ENCODE measurements around the gene RALGAPA2.

The RALGAPA2 gene

DNA sequence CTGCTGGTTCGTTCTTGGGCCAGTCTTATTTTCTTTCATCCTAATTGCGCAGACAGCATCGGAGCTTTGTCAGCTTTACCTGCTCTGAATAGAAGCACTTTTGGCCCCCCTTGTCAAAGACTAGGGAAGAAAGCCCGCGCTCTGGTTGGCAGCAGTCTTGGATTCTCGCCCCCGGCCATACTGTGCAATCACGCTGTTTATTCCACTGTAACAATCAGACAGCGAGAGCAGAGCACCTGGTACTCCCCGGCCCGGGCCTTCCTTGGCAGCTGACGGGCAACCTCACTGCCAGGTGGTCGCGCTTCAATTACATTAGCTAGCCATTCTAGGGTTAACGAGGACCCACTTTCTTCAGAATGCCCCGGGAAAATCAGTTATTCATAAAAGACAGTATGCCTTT, 272.0 kb downstream of the RALGAPA2 start:
- H3K27ac ChIP-seq (ENCODE audit: low read depth, low read length): no peak overlapping the region
- peaks cover 0 to 17% of the 10 kb centered on the region in 2 donors for H3K36me3 ChIP-seq (ENCODE audit: control insufficient read depth in 1 of 2, insufficient read depth in 2 of 2, low read length in 2 of 2)
- H3K9ac ChIP-seq (ENCODE audit: low read depth in 1 of 2, low read length in 2 of 2): no peak overlapping the region
- no peaks in the 10 kb centered on the region for H3K27me3 ChIP-seq (ENCODE audit: control insufficient read depth in 1 of 2, insufficient read depth in 2 of 2, low read length in 2 of 2)
- peaks cover 18 to 21% of the 10 kb centered on the region in 2 donors for H3K4me1 ChIP-seq (ENCODE audit: control insufficient read depth in 1 of 2, insufficient read depth in 2 of 2, low read length in 2 of 2)
- no peaks in the 10 kb centered on the region for H3K9me3 ChIP-seq (ENCODE audit: control insufficient read depth in 1 of 2, low read length in 2 of 2)
- H3K4me3 ChIP-seq (ENCODE audit: low read depth in 1 of 2, low read length in 2 of 2): no peak overlapping the region

DNA sequence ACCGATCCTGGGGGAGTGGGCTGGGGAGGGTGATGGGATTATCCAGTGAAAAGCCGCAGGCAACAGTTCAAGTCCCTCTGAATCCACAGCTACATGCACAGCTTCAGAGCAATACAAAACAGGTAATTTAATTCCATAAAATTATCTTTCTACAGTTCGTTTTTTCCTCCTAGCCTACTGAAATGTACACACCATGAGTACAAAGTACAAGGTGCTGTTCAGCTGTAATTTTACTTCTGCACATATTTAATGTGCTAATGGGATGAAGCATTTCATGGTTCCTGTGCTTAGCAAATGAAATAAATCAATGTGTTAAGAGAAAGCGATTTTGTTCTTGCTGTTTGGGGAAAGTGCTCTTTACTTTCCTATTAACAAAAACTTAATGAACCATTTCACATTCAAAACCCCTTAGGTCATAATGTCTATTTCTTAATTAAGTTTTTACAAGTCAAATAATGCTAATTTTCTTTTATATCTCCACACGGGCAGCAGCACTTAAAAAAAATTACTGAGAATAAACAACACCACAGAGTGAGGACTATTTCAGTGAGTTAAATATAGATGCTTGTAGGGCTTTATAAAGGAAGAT, 272.7 kb downstream of the RALGAPA2 start:
- Histone ChIP-seq H3K9me3 (ENCODE audit: control insufficient read depth in 1 of 2, low read length in 2 of 2) (no peaks in the 10 kb centered on the region), H3K4me1 (ENCODE audit: control insufficient read depth in 1 of 2, insufficient read depth in 2 of 2, low read length in 2 of 2) (peaks cover 18 to 21% of the 10 kb centered on the region in 2 donors), H3K27me3 (ENCODE audit: control insufficient read depth in 1 of 2, insufficient read depth in 2 of 2, low read length in 2 of 2) (no peaks in the 10 kb centered on the region), H3K9ac (ENCODE audit: low read depth in 1 of 2, low read length in 2 of 2) (no peak overlapping the region), H3K4me3 (ENCODE audit: low read depth in 1 of 2, low read length in 2 of 2) (no peak overlapping the region), H3K27ac (ENCODE audit: low read depth, low read length) (no peak overlapping the region), H3K36me3 (ENCODE audit: control insufficient read depth in 1 of 2, insufficient read depth in 2 of 2, low read length in 2 of 2) (peaks cover 0 to 21% of the 10 kb centered on the region in 2 donors)

DNA sequence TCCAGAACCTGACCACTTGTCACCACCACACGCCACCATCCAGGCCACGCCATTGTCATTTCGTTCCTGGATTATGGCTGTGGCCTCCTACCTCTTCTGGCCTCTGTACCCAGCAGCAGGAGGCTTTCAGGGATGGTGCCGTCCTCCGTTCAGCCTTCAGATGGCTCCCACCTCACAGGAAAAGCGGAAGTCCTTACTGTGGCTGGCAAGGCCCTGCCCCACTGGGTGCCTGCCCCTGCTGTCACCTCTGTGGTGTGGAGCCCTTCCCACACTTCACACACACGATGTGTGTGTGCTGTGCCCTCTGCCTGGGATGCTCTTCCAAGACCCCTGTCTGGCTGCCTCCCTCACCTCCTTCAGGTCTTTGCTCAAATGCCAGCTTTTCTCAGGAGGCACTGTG, 275.1 kb downstream of the RALGAPA2 start:
- H3K4me1 ChIP-seq (ENCODE audit: control insufficient read depth in 1 of 2, insufficient read depth in 2 of 2, low read length in 2 of 2): peaks cover 18 to 21% of the 10 kb centered on the region in 2 donors
- H3K9ac ChIP-seq (ENCODE audit: low read depth in 1 of 2, low read length in 2 of 2): no peak overlapping the region
- H3K27ac ChIP-seq (ENCODE audit: low read depth, low read length): no peak overlapping the region
- H3K27me3 ChIP-seq (ENCODE audit: control insufficient read depth in 1 of 2, insufficient read depth in 2 of 2, low read length in 2 of 2): no peaks in the 10 kb centered on the region
- no peak overlapping the region for H3K4me3 ChIP-seq (ENCODE audit: low read depth in 1 of 2, low read length in 2 of 2)
- H3K36me3 ChIP-seq (ENCODE audit: control insufficient read depth in 1 of 2, insufficient read depth in 2 of 2, low read length in 2 of 2): peaks cover 0 to 18% of the 10 kb centered on the region in 2 donors
- H3K9me3 ChIP-seq (ENCODE audit: control insufficient read depth in 1 of 2, low read length in 2 of 2): no peaks in the 10 kb centered on the region

DNA sequence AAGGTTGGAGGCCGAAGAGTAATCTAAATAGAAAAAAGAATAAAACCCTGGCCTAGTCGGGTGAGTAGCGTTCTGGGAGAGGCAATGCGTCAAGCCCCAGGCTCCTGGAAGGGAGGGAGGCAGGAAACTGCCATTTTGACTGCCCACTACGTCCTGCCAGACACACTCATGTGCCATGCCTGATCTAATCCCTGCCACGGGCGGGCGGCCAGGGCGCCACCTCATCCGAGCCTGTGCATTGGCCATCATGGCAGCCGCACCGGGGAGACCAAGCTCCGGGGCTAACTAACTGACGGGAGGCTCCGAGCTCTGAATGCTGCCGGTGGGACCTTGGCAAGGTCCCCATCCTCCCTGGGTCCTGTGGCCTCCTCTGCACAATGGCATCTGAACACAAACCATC, 275.8 kb downstream of the RALGAPA2 start:
- H3K9me3 ChIP-seq (ENCODE audit: control insufficient read depth in 1 of 2, low read length in 2 of 2): no peaks in the 10 kb centered on the region
- no peak overlapping the region for H3K4me3 ChIP-seq (ENCODE audit: low read depth in 1 of 2, low read length in 2 of 2)
- H3K36me3 ChIP-seq (ENCODE audit: control insufficient read depth in 1 of 2, insufficient read depth in 2 of 2, low read length in 2 of 2): peaks cover 0 to 18% of the 10 kb centered on the region in 2 donors
- peaks cover 18 to 21% of the 10 kb centered on the region in 2 donors for H3K4me1 ChIP-seq (ENCODE audit: control insufficient read depth in 1 of 2, insufficient read depth in 2 of 2, low read length in 2 of 2)
- no peak overlapping the region for H3K27ac ChIP-seq (ENCODE audit: low read depth, low read length)
- no peak overlapping the region for H3K9ac ChIP-seq (ENCODE audit: low read depth in 1 of 2, low read length in 2 of 2)
- H3K27me3 ChIP-seq (ENCODE audit: control insufficient read depth in 1 of 2, insufficient read depth in 2 of 2, low read length in 2 of 2): no peaks in the 10 kb centered on the region

DNA sequence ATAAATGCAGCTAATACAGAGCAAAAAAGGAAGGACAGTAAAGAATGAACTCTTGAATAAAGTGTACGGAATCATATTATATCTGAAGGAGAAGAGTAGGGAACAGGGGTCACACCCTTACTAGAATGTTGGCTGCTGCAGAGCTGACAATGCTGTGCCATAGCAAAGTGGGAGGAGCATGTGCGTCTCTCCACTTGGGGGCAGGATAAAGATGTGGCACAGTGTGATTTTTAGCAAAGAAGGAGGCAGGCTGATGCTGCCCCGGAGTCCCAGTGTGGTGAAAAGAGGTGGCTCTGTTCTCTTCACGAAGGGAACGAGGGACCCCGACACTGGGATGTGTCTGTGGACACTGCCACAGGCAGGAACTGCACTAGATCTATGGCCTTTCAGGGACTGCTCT, 277.0 kb downstream of the RALGAPA2 start:
- H3K27ac ChIP-seq (ENCODE audit: low read depth, low read length): no peak overlapping the region
- H3K36me3 ChIP-seq (ENCODE audit: control insufficient read depth in 1 of 2, insufficient read depth in 2 of 2, low read length in 2 of 2): peaks cover 0 to 18% of the 10 kb centered on the region in 2 donors
- H3K9me3 ChIP-seq (ENCODE audit: control insufficient read depth in 1 of 2, low read length in 2 of 2): no peaks in the 10 kb centered on the region
- peaks cover 7 to 11% of the 10 kb centered on the region in 2 donors for H3K4me1 ChIP-seq (ENCODE audit: control insufficient read depth in 1 of 2, insufficient read depth in 2 of 2, low read length in 2 of 2)
- no peak overlapping the region for H3K9ac ChIP-seq (ENCODE audit: low read depth in 1 of 2, low read length in 2 of 2)
- no peaks in the 10 kb centered on the region for H3K27me3 ChIP-seq (ENCODE audit: control insufficient read depth in 1 of 2, insufficient read depth in 2 of 2, low read length in 2 of 2)
- H3K4me3 ChIP-seq (ENCODE audit: low read depth in 1 of 2, low read length in 2 of 2): no peak overlapping the region

DNA sequence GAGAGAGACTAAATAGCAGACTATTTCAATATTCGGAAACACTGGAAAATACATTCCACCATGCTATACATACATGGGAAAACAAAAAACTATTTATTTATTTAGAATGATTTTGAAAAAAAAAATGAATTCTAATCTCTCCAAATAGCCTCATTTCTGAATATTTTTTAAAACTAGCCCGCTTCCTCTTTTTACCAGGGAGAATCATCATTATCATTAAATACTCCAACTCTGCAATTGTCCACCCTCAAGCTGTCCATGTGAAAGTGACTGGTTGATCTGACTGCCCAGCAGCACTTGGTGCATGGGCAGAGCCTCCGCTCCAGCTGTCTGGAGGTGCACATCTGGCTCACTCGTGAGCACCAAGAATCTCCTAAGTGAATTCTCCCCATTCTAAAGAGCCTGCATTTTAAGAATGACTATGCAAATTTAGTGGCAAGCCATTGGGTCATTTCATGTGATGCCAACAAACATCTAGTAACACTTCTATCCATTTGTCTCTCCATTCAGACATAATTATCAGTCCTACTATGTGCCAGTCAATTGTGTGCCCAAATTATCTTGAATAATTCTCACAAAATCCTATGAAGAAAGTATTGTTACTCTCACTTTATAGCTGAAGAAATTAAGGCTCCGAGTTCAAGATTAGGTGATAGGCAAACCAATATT, 279.7 kb downstream of the RALGAPA2 start:
- Histone ChIP-seq H3K4me3 (ENCODE audit: low read depth in 1 of 2, low read length in 2 of 2) (no peak overlapping the region), H3K4me1 (ENCODE audit: control insufficient read depth in 1 of 2, insufficient read depth in 2 of 2, low read length in 2 of 2) (no peaks in the 10 kb centered on the region), H3K27me3 (ENCODE audit: control insufficient read depth in 1 of 2, insufficient read depth in 2 of 2, low read length in 2 of 2) (no peaks in the 10 kb centered on the region), H3K27ac (ENCODE audit: low read depth, low read length) (no peak overlapping the region), H3K36me3 (ENCODE audit: control insufficient read depth in 1 of 2, insufficient read depth in 2 of 2, low read length in 2 of 2) (peaks cover 0 to 15% of the 10 kb centered on the region in 2 donors), H3K9me3 (ENCODE audit: control insufficient read depth in 1 of 2, low read length in 2 of 2) (no peaks in the 10 kb centered on the region), H3K9ac (ENCODE audit: low read depth in 1 of 2, low read length in 2 of 2) (no peak overlapping the region)

DNA sequence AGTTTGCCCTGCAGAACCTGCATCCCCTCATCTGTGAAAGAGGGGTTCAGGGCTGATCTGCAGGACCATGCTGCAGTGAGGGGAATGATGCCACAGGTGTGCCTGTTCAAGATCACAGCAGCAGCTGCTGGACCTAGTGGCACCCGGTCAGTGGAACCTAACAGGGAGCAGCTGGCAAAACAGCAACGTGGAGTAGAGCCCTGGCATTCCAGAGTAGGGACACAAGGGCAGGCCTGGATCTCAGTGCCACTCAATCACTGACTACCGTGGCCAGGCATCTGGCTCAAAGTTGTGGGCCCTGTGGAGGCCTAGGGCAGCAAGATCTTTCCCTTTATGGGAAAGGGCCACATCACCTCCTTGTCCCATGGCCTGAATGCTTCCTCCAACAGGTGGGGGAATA, 282.4 kb downstream of the RALGAPA2 start:
- peaks cover 0 to 15% of the 10 kb centered on the region in 2 donors for H3K36me3 ChIP-seq (ENCODE audit: control insufficient read depth in 1 of 2, insufficient read depth in 2 of 2, low read length in 2 of 2)
- H3K27me3 ChIP-seq (ENCODE audit: control insufficient read depth in 1 of 2, insufficient read depth in 2 of 2, low read length in 2 of 2): no peaks in the 10 kb centered on the region
- no peak overlapping the region for H3K4me3 ChIP-seq (ENCODE audit: low read depth in 1 of 2, low read length in 2 of 2)
- H3K9ac ChIP-seq (ENCODE audit: low read depth in 1 of 2, low read length in 2 of 2): no peak overlapping the region
- H3K27ac ChIP-seq (ENCODE audit: low read depth, low read length): no peak overlapping the region
- no peaks in the 10 kb centered on the region for H3K4me1 ChIP-seq (ENCODE audit: control insufficient read depth in 1 of 2, insufficient read depth in 2 of 2, low read length in 2 of 2)
- H3K9me3 ChIP-seq (ENCODE audit: control insufficient read depth in 1 of 2, low read length in 2 of 2): no peaks in the 10 kb centered on the region

DNA sequence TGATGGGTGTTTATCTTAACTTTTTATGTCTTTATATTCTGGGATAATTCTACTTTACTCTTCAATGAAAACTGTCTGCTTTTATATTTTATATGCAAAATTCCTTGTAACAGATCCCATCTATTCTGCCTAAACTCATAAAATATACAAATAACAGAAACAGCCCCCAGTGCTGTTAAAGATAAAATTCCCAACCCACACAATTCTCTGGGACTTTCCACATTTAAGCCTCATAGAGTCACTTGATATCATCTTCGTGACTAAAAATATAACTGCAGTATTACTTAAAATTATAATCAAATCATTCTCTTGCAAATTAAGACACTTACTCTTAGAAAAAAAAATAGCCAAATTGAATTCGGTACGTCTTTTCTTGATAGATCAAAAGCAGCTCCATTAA, 284.4 kb downstream of the RALGAPA2 start:
- Histone ChIP-seq H3K9ac (ENCODE audit: low read depth in 1 of 2, low read length in 2 of 2) (no peak overlapping the region), H3K27me3 (ENCODE audit: control insufficient read depth in 1 of 2, insufficient read depth in 2 of 2, low read length in 2 of 2) (no peaks in the 10 kb centered on the region), H3K9me3 (ENCODE audit: control insufficient read depth in 1 of 2, low read length in 2 of 2) (no peaks in the 10 kb centered on the region), H3K36me3 (ENCODE audit: control insufficient read depth in 1 of 2, insufficient read depth in 2 of 2, low read length in 2 of 2) (peaks cover 0 to 8% of the 10 kb centered on the region in 2 donors), H3K4me1 (ENCODE audit: control insufficient read depth in 1 of 2, insufficient read depth in 2 of 2, low read length in 2 of 2) (no peaks in the 10 kb centered on the region), H3K4me3 (ENCODE audit: low read depth in 1 of 2, low read length in 2 of 2) (no peak overlapping the region), H3K27ac (ENCODE audit: low read depth, low read length) (no peak overlapping the region)

DNA sequence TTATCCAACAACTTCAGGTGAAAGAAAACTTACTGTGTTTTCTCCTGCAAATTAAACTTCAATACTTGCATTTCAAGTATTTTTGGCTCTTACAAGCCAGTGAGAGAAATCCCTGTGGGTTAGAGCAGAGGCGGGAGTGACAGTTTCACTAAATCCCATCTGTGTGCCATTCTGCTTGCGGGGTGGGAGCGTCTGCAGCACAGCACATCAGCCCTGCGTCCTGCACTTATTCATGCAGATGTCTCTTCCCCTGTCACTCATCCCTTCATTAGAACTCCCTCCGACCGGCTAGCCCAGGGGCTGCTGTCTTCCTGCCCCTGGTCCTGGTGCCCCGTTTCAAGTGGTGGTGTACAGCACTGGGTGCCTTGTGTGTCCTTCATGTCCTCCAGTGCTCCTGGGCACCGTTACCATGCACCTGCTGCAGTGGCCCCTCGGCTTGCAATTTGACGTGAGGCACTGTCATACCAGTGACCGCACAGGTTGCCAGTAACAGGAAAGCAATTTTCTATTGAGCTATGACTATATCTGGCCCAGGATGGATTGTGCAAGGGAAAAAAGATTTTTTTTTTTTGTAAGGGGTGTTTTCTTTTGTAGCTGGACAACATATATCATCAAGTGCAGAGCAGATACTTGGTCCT, 285.1 kb downstream of the RALGAPA2 start:
- Histone ChIP-seq H3K27ac (ENCODE audit: low read depth, low read length) (no peak overlapping the region), H3K36me3 (ENCODE audit: control insufficient read depth in 1 of 2, insufficient read depth in 2 of 2, low read length in 2 of 2) (peaks cover 0 to 13% of the 10 kb centered on the region in 2 donors), H3K4me1 (ENCODE audit: control insufficient read depth in 1 of 2, insufficient read depth in 2 of 2, low read length in 2 of 2) (no peaks in the 10 kb centered on the region), H3K4me3 (ENCODE audit: low read depth in 1 of 2, low read length in 2 of 2) (no peak overlapping the region), H3K9ac (ENCODE audit: low read depth in 1 of 2, low read length in 2 of 2) (no peak overlapping the region), H3K9me3 (ENCODE audit: control insufficient read depth in 1 of 2, low read length in 2 of 2) (no peaks in the 10 kb centered on the region), H3K27me3 (ENCODE audit: control insufficient read depth in 1 of 2, insufficient read depth in 2 of 2, low read length in 2 of 2) (no peaks in the 10 kb centered on the region)

DNA sequence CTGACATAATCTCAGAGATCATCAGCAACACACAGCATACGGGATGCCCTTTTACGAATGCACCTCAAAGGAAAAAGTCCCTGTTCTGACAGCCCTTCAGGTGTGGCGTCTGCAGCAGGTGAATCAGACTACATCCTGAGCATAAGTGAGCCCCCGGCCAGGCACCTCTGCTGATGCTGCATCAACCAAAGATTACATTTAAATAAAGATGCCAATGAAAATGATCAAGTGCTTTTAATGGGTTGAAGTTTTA, 285.9 kb downstream of the RALGAPA2 start:
- Histone ChIP-seq H3K4me1 (ENCODE audit: control insufficient read depth in 1 of 2, insufficient read depth in 2 of 2, low read length in 2 of 2) (no peaks in the 10 kb centered on the region), H3K36me3 (ENCODE audit: control insufficient read depth in 1 of 2, insufficient read depth in 2 of 2, low read length in 2 of 2) (peaks cover 0 to 16% of the 10 kb centered on the region in 2 donors), H3K4me3 (ENCODE audit: low read depth in 1 of 2, low read length in 2 of 2) (no peak overlapping the region), H3K27me3 (ENCODE audit: control insufficient read depth in 1 of 2, insufficient read depth in 2 of 2, low read length in 2 of 2) (no peaks in the 10 kb centered on the region), H3K9me3 (ENCODE audit: control insufficient read depth in 1 of 2, low read length in 2 of 2) (no peaks in the 10 kb centered on the region), H3K27ac (ENCODE audit: low read depth, low read length) (no peak overlapping the region), H3K9ac (ENCODE audit: low read depth in 1 of 2, low read length in 2 of 2) (no peak overlapping the region)

All from duodenal mucosa (tissue), 2 donors.